Measurements from ENCODE around the gene PTPMT1. TPM values are rescaled to one million over a fixed set of nuclear protein-coding genes. Genes with fewer than 3 reads are reported as not detected.

Gene PTPMT1
- total RNA-seq, 2 donors from 2014 or later: 26.9 to 50.1 TPM

DNA sequence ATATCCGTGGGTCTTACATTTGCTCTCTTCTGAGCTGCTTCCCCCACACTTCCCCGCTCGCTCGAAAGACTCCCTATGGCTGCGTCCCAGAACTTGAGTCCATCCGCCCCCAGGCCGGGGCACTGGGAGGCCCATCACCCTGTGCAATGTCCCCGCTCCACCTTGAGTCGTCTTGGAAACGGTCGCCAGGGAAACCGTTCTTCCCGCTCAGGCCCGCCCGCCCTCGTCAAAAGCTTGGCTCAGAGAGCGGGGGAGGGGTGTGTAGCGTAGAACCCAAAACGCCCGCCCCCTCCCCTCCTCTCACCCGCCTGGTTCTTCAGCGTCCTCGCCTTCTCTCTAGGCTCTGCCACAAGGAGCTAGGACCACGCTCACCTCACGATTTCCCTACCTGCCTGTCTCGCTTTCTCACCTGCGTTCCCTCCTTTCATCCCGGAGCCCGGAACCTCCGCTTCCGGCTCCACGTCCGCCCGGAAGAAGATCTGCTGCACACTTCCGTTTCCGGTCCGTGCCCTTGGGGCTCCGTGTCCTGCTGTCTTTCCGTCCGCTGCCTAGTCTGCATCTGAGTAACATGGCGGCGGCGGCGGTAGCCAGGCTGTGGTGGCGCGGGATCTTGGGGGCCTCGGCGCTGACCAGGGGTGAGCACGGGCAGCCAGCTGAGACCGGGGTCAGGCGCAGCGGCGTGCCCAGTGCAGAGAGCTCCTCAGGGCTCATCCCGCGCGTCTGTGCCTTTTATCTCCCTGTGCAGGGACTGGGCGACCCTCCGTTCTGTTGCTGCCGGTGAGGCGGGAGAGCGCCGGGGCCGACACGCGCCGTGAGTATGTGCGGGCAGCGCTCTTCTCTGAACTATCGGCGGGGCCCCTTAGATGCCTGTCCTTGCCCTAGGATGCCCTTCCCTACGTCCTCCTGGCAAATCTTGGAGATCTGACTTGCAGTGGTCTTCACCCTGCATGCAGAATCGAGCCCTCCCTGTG is 13.4 kb downstream of the PTPMT1 start, which contains the start of the genes KBTBD4 and NDUFS3:
Gene KBTBD4, minus strand, starts transcription at position 447 of the 971 bp plus-strand sequence. Its CDS starts 19 bp downstream, at position 428.
Gene NDUFS3, plus strand, starts transcription at position 551 of the 971 bp plus-strand sequence. Its CDS starts 18 bp downstream, at position 569.
- Histone ChIP-seq H3K4me1 (peaks cover 0 to 29% of the 10 kb centered on the region in 2 donors), H3K9me3 (no peaks in the 10 kb centered on the region), H3K4me3 (peak within 1 kb of the TSS; percentile 84 to 99), H3K27ac (peak within 1 kb of the TSS; percentile 89), H3K36me3 (peaks cover 57% of the 10 kb centered on the region), H3K27me3 (no peaks in the 10 kb centered on the region)
- no peak for TF ChIP-seq CTCF (IDR thresholded peaks at IDR 0.05)
- DNase-seq (ENCODE audit: low spot score): peak; percentile 91

- H3K4me1 ChIP-seq: peaks cover 0 to 18% of the 10 kb centered on the region in 2 donors
- DNase-seq (ENCODE audit: low spot score): no peak
- no peak overlapping the region for H3K27ac ChIP-seq
- TF ChIP-seq CTCF (IDR thresholded peaks at IDR 0.05): no peak
- H3K27me3 ChIP-seq: no peaks in the 10 kb centered on the region
- no peaks in the 10 kb centered on the region for H3K9me3 ChIP-seq
- no peak overlapping the region for H3K4me3 ChIP-seq
- peaks cover 50% of the 10 kb centered on the region for H3K36me3 ChIP-seq
Observed at GRCh38 chr11:47583844-47584243, 18.4 kb downstream of the PTPMT1 start.

DNA sequence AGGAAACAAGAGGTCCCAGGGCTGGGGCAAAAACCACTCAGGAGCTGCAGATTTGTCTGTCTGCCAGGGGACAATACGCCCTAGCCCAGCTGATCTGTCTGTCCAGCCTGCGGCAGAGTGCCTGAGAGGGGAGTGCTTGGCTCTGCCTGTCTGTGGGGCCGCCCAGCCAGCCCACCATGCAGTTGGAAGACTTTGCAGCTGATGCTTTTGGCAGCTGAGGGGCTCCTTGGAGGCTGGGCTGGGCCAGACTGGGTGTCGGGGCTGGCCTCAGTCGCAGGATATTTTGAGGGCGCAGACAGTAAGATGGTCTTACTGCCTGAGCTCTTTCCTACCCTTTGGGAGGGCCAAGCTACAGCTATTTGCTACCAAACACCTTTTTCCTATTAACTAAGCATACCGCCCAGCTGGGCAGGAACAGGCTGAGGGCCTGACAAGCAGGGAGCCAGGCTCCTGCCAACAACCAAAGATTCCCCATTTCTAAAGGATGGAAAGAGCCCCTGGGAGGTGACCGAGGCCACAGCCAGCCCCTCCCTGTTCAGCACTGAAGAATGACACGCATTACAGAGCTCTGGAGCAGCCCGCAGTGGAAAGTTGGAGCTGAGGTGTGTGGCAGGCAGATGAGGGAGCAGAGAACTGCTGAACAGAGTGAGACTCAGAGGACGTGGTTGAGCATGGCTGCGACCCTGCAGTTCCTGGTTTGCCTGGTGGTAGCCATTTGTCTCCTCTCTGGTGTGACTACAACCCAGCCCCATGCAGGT is 20.9 kb downstream of the PTPMT1 start, which contains the start of gene FAM180B:
Gene FAM180B, plus strand, starts transcription at position 581 of the 758 bp plus-strand sequence. Its CDS starts 91 bp downstream, at position 672.
- no peaks in the 10 kb centered on the region for H3K9me3 ChIP-seq
- peaks cover 0 to 4% of the 10 kb centered on the region in 2 donors for H3K4me1 ChIP-seq
- H3K36me3 ChIP-seq: peaks cover 39% of the 10 kb centered on the region
- no peak for DNase-seq (ENCODE audit: low spot score)
- no peak within 1 kb of the TSS for H3K27ac ChIP-seq
- H3K4me3 ChIP-seq: no peak within 1 kb of the TSS
- H3K27me3 ChIP-seq: peaks cover 3 to 4% of the 10 kb centered on the region in 2 donors
- TF ChIP-seq CTCF (IDR thresholded peaks at IDR 0.05): no peak

DNA sequence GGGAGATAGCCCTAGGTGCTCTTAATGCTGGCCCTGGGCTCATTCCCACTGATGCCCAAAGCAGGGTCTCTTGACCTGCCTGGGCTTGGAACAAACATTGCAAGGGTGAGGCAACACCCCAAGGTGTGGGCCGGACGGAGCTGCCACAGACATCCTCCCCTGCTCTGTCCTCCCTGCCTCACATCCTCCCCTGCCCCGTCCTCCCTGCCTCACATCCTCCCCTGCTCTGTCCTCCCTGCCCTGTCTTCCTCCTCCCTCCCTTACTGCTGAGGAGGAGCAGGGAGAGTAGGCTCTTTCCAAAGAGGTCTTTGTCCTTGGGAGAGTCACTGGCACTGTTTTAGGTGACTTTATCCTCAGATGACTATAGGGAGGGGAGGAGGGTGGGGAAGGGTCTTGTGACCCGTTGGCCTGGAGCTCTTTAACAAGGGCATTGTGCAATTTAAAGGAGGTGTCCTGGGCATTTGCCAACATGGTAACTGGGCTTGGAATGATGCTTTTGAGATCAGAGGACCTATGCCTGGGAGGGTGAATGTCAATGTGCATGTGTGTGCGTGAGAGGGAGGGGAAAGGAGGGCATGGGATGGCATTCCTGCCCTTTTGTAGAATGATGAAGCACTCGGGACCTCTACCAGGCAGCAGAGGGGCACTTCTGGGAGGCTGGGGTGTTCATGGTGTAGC is 21.8 kb downstream of the PTPMT1 start:
- Histone ChIP-seq H3K27me3 (peaks cover 3 to 4% of the 10 kb centered on the region in 2 donors), H3K4me1 (peaks cover 0 to 4% of the 10 kb centered on the region in 2 donors), H3K9me3 (no peaks in the 10 kb centered on the region), H3K27ac (no peak overlapping the region), H3K4me3 (no peak overlapping the region), H3K36me3 (peaks cover 30% of the 10 kb centered on the region)
- TF ChIP-seq CTCF (IDR thresholded peaks at IDR 0.05): no peak
- DNase-seq (ENCODE audit: low spot score): no peak

DNA sequence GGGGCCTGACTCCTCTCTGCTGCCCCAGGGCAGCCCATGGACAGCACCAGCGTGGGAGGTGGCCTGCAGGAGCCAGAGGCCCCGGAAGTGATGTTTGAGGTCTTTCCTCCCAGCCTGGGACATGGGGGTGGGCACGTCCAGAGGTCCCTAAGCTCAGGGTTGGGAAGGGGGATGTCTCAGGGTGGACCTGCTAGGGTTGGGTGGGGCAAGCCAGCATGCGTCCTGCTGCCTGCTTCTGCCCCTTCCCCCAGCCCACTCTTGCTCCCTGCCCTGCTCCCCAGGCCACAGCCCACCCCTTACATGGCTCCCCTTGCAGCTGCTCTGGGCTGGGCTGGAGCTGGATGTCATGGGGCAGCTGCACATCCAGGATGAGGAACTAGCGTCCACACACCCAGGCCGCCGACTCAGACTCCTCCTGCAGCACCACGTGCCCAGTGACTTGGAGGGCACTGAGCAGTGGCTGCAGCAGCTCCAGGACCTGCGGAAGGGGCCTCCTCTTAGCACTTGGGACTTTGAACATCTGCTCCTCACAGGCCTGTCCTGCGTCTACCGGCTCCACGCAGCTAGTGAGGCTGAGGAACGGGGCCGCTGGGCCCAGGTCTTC is 22.4 kb downstream of the PTPMT1 start:
- Histone ChIP-seq H3K9me3 (no peaks in the 10 kb centered on the region), H3K4me3 (no peak overlapping the region), H3K27ac (no peak overlapping the region), H3K4me1 (peaks cover 0 to 4% of the 10 kb centered on the region in 2 donors), H3K27me3 (peaks cover 5 to 6% of the 10 kb centered on the region in 2 donors), H3K36me3 (peaks cover 24% of the 10 kb centered on the region)
- DNase-seq (ENCODE audit: low spot score): no peak
- TF ChIP-seq CTCF (IDR thresholded peaks at IDR 0.05): no peak
